Measurements from ENCODE around the gene CTSC. TPM values are rescaled to one million over a fixed set of nuclear protein-coding genes. Genes with fewer than 3 reads are reported as not detected.
"Not testable (repeated sequence)": the region's sequence is repeated elsewhere in the genome, so short reads cannot be mapped to it uniquely, and the experiment has no call there.

The CTSC gene
- total RNA-seq, 2 experiments from 2014 or later, result 19.1 to 22.2 TPM

DNA sequence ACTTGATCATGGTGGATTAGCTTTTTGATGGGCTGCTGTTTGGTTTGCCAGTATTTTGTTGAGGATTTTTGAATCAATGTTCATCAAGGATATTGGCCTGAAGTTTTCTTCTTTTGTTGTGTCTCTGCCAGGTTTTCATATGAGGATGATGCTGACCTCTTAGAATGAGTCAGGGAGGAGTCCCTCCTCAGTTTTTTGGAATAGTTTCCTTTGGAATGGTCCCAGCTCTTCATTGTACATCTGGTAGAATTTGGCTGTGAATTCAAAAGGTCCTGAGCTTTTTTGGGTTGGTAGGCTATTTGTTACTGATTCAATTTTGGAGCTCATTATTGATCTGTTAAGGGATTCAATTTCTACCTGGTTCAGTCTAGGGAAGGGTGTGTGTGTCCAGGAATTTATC is 78.1 kb downstream of the CTSC start:
- H3K9me3 Mint-ChIP-seq, result peaks cover 54% of the 10 kb centered on the region
- no peaks in the 10 kb centered on the region for H3K27me3 Mint-ChIP-seq (ENCODE audit: low read depth)
- H3K4me3 Mint-ChIP-seq, result no peak overlapping the region
- no peaks in the 10 kb centered on the region for H3K4me1 Mint-ChIP-seq (ENCODE audit: low read depth)
- CTCF ChIA-PET, result no interaction called here
- intact Hi-C loops (cut with micrococcal nuclease), result no loop called here
- no peak overlapping the region for H3K27ac Mint-ChIP-seq
- H3K36me3 Mint-ChIP-seq (ENCODE audit: low read depth), result peaks cover 19% of the 10 kb centered on the region
- no peak for DNase-seq

DNA sequence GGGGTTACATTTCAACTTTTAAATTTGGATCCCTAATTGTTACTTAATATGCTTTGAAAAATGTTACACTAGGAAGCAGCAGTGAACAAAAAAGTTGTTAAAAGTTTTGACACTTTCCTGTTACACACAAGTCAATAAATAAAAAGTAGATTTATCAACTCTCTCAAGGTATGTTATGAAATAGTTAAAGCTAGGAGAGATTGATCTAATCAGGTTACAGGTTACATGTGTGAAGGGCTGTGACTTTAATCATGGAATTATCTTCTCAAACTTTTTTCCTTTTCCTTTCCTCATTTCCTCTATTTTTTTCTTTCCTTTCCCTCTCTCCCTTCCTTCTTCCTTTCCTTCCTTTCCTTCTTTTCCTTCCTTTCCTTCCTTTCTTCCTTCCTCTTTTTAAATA is 85.3 kb downstream of the CTSC start:
- intact Hi-C loops (cut with micrococcal nuclease), result no loop called here
- Mint-ChIP-seq H3K9me3 (peaks cover 9% of the 10 kb centered on the region), H3K4me3 (no peak overlapping the region), H3K36me3 (ENCODE audit: low read depth) (peaks cover 1% of the 10 kb centered on the region), H3K4me1 (ENCODE audit: low read depth) (no peaks in the 10 kb centered on the region), H3K27ac (no peak overlapping the region), H3K27me3 (ENCODE audit: low read depth) (no peaks in the 10 kb centered on the region)
- DNase-seq, result no peak
- CTCF ChIA-PET, result no interaction called here

DNA sequence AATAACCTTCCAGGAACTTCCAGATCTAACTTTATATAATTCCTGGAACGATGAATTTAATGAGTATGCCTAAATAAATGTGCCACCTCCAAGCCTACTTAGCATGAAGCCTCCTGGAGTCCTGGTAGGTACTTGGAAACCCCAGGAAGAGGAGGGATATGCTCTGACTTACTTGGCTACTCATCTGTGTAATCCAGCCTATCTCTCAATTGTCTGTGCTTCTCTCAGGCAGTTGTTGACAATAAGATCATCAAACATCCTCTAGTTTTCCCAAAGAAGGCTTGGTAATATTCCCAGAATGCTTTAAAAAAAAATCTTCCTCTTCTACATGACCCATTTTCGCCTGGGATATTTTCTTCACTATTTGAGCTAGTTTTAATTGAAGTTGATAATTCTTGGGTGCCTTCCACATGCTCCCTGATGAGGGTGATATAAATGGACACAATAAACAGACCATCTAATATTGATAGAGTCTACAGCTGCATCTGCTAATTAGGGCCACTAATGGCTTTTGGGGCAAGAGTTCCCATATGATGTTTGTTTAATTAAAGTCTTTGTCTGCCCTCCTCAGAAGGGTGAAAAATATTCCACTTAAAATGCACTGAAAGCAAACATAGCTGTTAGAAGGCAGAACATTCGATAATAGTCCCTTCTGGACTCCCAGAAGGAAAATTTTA is 86.8 kb downstream of the CTSC start:
- CTCF ChIA-PET, result no interaction called here
- peaks cover under 1% of the 10 kb centered on the region for H3K36me3 Mint-ChIP-seq (ENCODE audit: low read depth)
- H3K4me1 Mint-ChIP-seq (ENCODE audit: low read depth), result no peaks in the 10 kb centered on the region
- H3K4me3 Mint-ChIP-seq, result no peak overlapping the region
- DNase-seq, result no peak
- no peaks in the 10 kb centered on the region for H3K27me3 Mint-ChIP-seq (ENCODE audit: low read depth)
- intact Hi-C loops (cut with micrococcal nuclease), result no loop called here
- H3K9me3 Mint-ChIP-seq, result peaks cover 7% of the 10 kb centered on the region
- H3K27ac Mint-ChIP-seq, result no peak overlapping the region

DNA sequence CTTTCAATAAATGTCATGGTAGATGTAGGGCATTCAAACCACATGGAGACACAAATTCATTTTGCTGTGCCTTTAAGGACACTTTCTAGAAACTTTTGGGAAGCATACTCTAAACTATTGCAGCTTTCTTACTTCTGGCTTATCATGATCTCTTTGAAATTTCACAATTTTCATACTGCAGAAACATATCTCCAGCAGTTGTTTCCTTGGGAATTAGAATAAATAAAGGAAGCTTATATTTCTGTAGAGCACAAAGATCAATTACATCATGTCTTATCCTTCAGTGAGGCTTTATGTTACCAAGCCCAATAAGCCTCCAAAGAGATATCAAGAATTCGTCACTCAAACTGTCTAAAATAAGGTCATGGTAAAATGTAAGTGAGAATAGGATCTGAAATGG is 87.8 kb downstream of the CTSC start:
- Mint-ChIP-seq H3K27me3 (ENCODE audit: low read depth) (no peaks in the 10 kb centered on the region), H3K4me3 (no peak overlapping the region), H3K9me3 (peaks cover 3% of the 10 kb centered on the region), H3K36me3 (ENCODE audit: low read depth) (peaks cover 2% of the 10 kb centered on the region), H3K27ac (no peak overlapping the region), H3K4me1 (ENCODE audit: low read depth) (no peaks in the 10 kb centered on the region)
- CTCF ChIA-PET, result no interaction called here
- intact Hi-C loops (cut with micrococcal nuclease), result no loop called here
- DNase-seq, result no peak

DNA sequence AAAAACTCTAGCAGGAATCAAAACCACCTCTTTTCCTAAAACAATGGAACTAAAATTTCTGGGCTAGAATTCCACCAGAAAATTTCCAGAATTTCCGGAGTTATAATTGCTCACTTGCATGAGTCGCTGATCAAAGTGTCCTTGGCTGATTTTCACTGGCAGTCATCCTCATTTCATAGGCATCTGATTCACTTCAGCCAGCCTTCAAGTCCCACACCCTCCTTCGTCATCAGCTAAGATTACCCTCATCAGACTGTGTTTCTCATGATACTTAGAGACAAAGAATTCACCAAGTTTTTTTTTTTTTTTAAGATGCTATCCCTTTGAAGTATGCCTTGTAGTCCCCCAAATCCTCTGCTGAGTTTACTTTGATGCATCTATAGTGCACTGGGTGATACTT is 90.8 kb downstream of the CTSC start:
- Mint-ChIP-seq H3K36me3 (ENCODE audit: low read depth) (peaks cover 12% of the 10 kb centered on the region), H3K4me1 (ENCODE audit: low read depth) (no peaks in the 10 kb centered on the region), H3K27me3 (ENCODE audit: low read depth) (no peaks in the 10 kb centered on the region), H3K9me3 (peaks cover 9% of the 10 kb centered on the region), H3K27ac (no peak overlapping the region), H3K4me3 (no peak overlapping the region)
- CTCF ChIA-PET, result no interaction called here
- intact Hi-C loops (cut with micrococcal nuclease), result no loop called here
- DNase-seq, result no peak

DNA sequence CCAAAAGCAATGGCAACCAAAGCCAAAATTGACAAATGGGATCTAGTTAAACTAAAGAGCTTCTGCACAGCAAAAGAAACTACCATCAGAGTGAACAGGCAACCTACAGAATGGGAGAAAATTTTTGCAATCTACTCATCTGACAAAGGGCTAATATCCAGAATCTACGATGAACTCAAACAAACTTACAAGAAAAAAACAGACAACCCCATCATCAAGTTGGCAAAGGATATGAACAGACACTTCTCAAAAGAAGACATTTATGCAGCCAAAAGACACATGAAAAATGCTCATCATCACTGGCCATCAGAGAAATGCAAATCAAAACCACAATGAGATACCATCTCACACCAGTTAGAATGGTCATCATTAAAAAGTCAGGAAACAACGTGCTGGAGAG is 92.0 kb downstream of the CTSC start:
- H3K4me1 Mint-ChIP-seq (ENCODE audit: low read depth); DNase-seq; H3K4me3 Mint-ChIP-seq; H3K9me3 Mint-ChIP-seq; intact Hi-C loops (cut with micrococcal nuclease); CTCF ChIA-PET; H3K27me3 Mint-ChIP-seq (ENCODE audit: low read depth); H3K27ac Mint-ChIP-seq: not testable (repeated sequence)
- peaks cover 12% of the 10 kb centered on the region for H3K36me3 Mint-ChIP-seq (ENCODE audit: low read depth)

Other genes with a start within 250 kb of the CTSC start
- gene RAB38, start 162.3 kb downstream of the CTSC start, total RNA-seq, result under 1 TPM; 0.69 to 0.72 TPM